SW 1271 (cell line): ENCODE data around the gene ENAH.
"Not testable (repeated sequence)": the region's sequence is repeated elsewhere in the genome, so short reads cannot be mapped to it uniquely, and the experiment has no call there.

ENCODE experiments used
- DNase-seq, 2 experiments: peaks; one replicate each; lab custom pipeline; 2025; lab: John Stamatoyannopoulos, UW

The ENAH gene

GRCh38 chr1:225652729-225653462, at the start of gene ENAH:
ENAH (minus strand) TSS chr1:225653123; CDS start chr1:225652690, 433 bp downstream.
- DNase-seq: peak; percentile 13 to 53

GRCh38 chr1:225700889-225701465, 48.1 kb upstream of the ENAH start:
- DNase-seq: no peak

DNA sequence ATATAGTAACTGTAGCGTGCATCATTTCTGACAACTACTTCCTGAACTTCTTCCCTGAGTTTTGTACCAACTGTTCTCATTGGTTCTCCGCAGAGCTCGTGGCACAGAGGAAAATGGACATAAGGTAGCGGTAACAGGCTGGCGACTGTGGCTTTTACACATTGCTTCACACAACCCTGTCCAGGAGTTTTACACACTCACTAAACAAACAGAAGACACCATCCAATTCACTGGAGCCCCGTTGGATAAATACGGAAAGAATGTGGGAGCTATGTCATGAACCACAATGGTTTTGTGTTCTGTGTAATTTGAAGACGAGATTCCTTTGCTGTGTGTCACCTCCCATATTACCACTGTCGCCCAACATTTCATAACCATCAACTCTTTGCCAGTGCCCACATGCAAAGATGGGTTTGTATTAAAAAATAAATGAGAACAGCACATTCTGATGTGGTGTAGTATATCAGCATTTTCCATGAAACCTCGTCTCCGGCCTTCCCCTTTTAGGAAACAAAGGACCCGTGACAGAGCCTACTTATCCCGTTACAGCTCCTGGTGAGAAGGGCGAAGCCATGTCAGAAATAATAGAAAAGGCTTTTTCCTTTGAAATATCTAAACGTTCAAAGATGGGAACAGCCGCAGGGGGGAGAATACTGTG, 47.4 kb upstream of the ENAH start:
- DNase-seq: peak; percentile 3 to 59

DNA sequence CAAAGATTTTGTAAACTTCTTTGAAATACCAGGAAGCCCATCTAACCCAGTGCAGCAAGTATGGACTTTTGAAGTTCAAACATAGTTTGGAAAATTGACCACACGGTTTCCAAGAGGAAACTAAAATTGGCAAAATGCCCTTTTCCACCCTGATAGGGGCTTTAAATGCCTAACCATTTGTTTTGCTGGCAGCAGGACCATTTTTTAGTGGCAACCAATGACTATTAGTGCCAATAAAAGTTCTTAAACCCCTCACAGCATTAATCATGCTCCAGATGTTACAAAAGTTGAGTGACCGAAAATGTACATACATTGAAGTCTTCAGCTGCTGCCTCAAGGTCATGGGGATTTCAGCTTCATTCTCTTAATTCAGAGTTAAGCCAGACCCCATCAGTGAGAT, 46.4 kb upstream of the ENAH start:
- DNase-seq: no peak

- DNase-seq: not testable (repeated sequence)
These were observed 45.3 kb upstream of the ENAH start for GRCh38 chr1:225698194-225698593.

- DNase-seq: no peak
These were observed 44.5 kb upstream of the ENAH start for GRCh38 chr1:225697428-225697827.

DNA sequence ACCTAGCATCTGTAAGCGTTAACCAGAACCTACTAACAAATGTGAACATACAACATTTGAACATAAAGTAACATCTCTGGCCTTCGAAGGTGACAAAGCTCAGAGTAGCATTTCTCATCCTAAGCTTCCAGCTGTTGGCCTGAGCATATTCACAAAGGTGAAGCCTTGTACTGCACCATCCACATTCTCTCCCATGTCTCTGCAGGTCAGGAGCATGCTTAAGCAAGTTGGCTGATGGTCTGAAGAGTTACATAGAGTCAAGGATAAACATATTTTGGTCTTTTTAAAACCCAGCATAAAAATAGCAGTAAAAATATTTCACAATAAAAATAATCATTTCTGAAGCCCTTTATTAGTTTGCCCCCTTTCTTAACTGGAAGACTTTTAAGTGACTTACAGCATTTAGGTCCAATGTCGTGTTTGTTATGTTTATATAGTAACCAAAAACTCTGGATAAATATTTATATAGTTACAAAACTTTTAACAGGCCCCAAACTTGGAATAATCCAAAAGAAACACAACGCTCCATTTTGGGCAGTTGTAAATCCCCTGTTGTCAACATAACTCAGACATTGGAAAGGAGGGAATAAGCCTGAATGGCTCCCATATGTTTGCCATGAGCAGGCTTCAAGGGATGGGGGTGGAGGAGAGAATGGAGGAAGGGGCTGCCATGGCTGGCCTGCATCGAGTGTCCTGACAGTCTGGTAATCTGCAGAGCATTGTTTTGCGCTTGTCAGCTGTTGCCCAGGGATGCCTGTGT, 42.8 kb upstream of the ENAH start:
- no peak for DNase-seq

DNA sequence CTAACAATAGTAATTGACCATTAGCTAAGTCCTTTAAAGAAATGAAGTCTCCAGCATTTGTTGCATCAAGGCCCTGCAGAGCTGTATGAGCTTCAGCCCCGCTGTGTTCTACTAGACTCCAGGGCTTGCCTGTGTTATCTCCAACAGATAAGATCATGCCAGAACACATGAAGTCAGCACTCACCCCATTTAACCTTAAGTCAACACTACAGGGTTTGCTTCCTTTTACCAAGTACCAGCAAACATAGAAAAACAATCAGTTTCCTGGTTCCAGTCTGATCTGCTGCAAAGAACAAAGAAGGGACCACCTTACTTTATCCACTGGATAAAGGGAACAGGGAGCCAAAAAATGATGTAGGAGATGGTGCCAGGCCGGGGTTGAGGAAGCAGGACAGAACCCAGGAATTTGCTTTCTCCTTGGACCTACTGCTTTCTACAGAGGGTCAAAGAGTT, 41.3 kb upstream of the ENAH start:
- DNase-seq: no peak

DNA sequence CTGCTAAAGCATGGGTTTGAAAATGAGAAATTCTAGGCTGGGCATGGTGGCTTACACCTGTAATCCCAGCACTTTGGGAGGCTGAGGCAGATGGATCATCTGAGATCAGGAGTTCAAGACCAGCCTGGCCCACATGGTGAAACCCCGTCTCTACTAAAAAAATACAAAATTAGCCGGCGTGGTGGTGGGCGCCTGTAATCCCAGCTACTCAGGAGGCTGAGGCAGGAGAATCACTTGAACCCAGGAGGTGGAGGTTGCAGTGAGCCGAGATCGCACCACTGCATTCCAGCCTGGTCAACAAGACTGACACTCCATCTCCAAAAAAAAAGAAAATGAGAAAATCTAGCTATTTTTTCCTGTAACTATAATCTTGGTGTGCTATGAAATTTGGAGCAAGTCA, 40.8 kb upstream of the ENAH start:
- not testable (repeated sequence) for DNase-seq

DNA sequence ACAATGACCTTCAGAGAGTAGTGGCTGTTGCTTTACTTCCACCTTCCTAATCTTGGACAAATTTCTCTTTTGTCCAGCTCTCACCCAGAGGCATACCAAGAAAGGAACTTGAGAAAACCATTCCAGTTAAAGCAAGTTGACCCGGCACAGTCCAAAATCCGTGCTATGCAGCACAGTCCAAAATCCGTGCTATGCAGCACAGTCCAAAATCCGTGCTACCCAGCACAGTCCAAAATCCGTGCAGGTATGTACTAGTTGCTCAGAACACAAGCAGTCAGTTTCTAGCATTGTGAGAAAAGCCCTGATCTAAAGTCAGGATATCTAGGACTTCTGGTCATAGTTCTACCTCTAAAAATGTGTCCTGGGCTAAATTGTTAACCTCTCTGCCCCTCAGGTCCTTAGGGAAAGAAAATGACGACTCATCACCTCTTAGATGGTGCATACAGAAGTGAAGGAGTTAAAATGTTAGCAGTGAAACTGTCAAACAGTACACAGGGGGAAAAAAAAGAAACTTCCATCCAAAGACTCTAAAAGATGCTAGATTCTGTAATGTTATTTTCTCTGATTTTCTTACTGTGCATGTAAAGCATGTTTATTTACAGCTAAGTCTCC, 40.3 kb upstream of the ENAH start:
- no peak for DNase-seq

- no peak for DNase-seq
These were observed 39.6 kb upstream of the ENAH start for GRCh38 chr1:225692517-225692879.

GRCh38 chr1:225691861-225692516, 39.1 kb upstream of the ENAH start:
- DNase-seq: no peak

DNA sequence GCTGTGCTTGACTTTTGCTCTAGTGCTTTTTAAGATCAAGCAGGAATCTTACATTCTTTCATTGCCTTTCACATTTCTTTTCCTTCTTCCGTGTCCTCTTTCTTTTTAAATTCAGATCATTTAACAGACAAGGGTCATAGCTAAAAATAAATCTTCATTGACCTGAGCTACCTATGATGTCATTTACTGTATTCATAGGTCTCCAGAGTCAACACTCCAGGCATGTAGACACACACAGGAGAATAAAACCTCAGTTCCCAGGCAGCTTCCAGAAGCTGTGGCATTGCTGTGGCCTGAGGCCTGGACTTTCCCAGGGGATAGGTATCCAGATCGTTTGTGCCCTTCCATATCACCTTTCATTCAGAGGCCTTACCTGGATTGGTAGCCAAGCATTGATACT, 38.5 kb upstream of the ENAH start:
- DNase-seq: no peak

DNA sequence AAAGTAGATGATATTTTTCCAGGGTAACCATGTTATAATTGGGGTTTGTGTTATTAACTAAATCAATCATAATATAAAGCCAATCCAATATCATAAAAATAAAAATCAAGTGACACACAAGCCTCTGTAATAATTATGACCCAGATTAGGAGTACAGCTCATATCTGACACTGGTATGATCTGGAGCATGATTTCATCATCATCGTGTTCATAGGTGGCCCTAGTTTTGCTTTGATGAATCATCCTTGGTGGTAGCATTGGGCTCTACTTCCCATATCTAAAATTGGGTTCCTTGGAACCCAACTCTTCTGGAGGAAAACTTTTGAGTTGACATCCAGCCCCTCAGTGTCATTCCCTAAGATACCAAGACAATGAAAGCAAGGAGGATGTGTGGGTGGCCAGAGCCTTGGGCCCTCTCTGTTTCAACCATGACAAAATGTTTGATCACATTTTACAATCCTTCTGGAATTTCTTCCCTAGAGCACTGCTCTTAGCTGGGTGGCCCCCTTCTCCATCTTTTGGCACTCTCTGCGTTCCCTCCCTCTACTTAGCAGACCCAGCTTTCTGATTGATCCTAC, 37.0 kb upstream of the ENAH start:
- DNase-seq: no peak

DNA sequence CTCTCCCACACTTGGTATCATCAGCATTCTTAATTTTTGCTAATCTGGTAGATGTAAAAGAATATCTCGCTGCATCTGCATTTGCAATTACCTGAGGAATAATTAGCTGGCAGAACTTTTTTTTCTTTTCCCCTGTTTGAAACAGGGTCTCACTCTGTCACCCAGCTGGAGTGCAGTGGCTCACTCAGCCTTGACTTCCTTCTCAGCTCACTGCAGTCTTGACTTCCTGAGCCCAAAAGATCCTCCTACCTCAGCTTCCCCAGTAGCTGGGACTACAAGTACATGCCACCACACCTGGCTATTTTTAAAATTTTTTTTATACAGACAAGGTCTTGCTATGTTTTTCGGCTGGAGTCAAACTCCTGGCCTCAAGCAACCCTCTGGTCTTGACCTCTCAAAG, 35.4 kb upstream of the ENAH start:
- DNase-seq: no peak

DNA sequence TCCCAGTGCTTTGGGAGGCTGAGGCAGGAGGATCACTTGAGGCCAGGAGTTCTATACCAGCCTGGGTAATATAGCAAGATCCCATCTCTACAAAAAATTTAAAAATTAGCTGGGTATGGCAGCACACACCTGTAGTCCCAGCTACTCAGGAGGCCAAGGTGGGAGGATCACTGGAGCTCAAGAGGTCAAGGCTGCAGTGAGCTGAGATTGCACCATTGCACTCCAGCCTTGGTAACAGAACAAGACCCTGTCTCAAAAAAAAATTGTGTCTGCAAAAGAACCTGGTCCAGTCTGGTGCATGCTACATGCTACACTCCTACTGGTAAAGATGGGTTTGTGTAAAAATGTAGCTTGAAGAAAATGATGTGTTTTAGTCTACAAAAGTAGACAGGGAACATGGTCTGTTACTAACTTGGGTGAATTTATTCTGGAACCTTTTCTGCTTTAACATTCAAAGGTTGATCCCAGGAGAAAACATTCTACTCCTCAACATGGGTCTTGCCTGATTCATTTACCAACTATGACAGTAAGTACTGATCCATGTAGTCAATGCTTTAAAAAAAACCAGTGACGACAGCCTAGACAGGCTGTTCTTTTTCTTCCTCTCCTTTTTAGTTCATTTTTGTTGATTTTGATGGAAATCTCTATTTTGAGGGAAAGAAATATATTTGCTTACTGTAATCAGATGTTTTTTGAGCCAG, 32.7 kb upstream of the ENAH start:
- DNase-seq: no peak

- DNase-seq: no peak
These were observed 31.8 kb upstream of the ENAH start for GRCh38 chr1:225684741-225685140.

- no peak for DNase-seq
These were observed 28.3 kb upstream of the ENAH start for GRCh38 chr1:225681231-225681630.

DNA sequence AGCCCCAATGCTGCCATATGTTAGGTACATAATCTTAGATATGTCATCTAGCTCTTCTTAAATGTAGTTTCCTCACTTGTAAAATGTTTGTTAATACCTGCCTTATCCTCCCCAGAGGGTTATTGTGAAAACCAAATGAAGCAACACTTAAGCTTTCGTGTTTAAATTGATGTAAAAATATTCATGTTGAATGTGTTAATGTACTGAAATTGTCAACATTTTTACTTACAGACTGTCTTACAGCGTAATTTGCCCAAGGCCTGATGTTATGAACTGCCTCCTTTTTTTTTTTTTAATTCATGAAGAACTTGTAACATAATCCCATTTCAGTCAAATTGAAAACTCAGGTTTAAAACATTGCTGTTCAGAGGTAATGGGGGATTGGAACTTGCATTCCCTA, 25.6 kb upstream of the ENAH start:
- no peak for DNase-seq

DNA sequence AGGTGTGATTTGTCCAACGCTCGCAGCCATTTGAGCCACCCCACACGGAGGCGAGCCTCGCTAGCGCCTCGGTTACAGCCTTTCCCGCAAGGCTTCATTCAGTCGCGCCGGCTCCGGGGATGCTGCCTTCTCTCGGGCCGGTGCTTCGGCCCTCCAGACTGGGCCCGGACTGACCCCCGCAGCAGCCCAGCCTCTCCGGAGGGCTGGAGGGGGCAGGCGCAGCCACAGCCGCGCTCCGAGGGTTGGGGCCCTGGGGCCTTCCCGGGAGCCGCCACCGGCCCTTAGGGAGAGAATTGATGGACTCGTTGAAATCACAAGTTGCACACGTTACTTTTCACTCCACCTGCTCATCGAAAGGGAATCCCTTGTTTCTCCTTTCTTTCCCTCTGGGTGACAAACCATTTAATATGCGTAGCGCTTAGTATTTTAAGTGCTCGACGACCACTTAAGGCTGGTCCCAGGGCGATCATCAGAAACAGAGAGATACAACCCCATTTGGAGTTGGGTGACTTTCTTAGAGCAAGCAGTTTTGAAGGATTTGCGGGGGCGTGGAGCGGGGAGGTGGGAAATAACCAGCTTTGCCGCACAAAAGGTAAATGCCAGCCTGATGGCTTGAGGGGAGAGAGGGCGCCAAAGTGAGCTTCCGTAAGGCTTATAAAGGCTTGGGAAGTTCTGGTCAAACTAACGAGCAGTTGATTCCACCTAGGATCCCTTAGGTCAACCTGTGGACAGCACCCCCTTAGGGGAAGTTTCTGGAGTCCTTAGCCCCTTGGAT, 24.6 kb upstream of the ENAH start:
- DNase-seq: no peak
